IPS-15b (cell line): ENCODE results near the gene OR13C5.

ENCODE experiments used
- H3K27me3 ChIP-seq: one replicate; pipeline ENCODE4 v1.6.1; 2013; ENCODE audit warnings: low read length; ENCODE audit not compliant: control insufficient read depth, insufficient read depth
- H3K36me3 ChIP-seq: one replicate; pipeline ENCODE4 v1.6.1; 2013; ENCODE audit warnings: low read length; ENCODE audit not compliant: control insufficient read depth, insufficient read depth
- H3K4me1 ChIP-seq: one replicate; pipeline ENCODE4 v1.6.1; 2013; ENCODE audit warnings: mild to moderate bottlenecking, low read length; ENCODE audit not compliant: control insufficient read depth, insufficient read depth
- H3K4me3 ChIP-seq: one replicate; pipeline ENCODE4 v1.5.1; 2013; ENCODE audit warnings: low read depth, low read length
- H3K9ac ChIP-seq: one replicate; pipeline ENCODE4 v1.6.1; 2013; ENCODE audit warnings: low read depth, mild to moderate bottlenecking, low read length
- H3K9me3 ChIP-seq: one replicate; pipeline ENCODE4 v1.6.1; 2013; ENCODE audit warnings: mild to moderate bottlenecking, low read length; ENCODE audit not compliant: control insufficient read depth, insufficient read depth

The OR13C5 gene

DNA sequence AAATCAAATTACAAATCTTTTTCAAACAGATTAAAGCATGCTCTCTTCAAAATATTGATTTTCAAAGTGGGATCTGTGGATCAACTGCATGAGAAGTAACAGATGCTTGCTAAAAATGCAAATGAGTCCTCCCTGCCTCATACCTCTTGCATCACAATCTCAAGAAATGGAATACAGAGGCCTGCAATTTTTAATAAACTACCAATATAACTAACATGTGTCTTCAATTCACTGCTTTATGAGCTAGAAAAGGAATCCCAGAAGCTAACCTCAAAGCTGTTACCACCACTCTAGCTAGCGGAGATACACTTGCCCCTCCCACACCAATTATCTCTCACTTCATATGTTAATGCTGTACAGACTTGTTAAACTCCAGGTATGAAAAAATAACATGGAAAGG, 9.6 kb downstream of the OR13C5 start:
- Histone ChIP-seq H3K9ac (no peak overlapping the region), H3K4me1 (no peaks in the 10 kb centered on the region), H3K4me3 (no peak overlapping the region), H3K36me3 (no peaks in the 10 kb centered on the region), H3K9me3 (no peaks in the 10 kb centered on the region), H3K27me3 (no peaks in the 10 kb centered on the region)

DNA sequence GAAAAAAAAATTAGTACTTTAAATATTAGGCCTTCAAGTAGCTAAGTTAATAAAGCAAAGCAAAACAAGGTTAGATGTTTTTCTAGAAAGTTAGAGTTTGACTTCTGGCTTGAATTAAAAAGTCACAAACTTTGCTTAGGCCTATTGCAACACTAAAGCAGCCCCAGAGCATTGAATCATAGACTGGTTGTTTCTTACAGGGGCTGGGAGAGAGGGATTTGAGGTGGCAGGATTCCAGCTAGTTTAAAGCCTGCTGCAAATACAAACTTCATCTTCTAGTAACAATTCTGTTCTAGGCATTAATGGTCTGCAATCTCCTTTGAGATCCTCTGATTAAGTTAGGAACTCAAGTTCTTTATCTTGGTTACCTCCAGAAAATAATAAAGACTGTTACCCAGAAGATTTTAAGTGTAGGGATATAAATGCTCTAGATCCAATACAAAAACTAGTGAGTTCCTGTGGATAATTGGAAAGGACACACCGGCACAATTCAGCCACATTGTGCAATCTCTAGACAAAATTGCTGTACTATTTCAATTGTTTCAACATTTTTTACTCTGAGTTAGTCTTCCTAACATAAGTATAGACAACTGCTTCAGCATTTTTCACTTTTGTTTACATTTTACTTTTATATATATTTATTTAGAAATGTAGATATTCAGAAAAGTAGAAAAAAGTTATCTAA, 12.6 kb downstream of the OR13C5 start:
- H3K9ac ChIP-seq = no peak overlapping the region
- H3K4me3 ChIP-seq = no peak overlapping the region
- no peaks in the 10 kb centered on the region for H3K9me3 ChIP-seq
- no peaks in the 10 kb centered on the region for H3K36me3 ChIP-seq
- H3K4me1 ChIP-seq = no peaks in the 10 kb centered on the region
- H3K27me3 ChIP-seq = no peaks in the 10 kb centered on the region

DNA sequence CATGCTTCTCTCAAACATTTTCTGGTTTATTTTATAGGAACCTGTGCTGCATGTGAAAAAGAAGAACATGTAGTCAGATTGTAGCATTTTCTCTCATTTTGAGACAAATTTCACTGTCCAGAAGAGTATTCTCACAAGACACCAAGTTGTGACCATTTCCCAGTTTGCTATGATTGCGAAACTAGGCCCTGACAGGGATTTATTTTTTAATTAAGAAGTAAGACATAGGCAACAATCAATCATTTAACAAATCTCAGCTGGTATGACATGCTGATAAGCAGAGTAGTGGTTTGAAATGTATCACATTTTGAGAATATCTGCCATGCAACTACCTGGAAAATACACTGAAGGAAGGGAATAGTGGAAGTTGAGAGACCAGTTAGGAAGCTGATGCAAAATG, 18.7 kb downstream of the OR13C5 start:
- H3K4me3 ChIP-seq = no peak overlapping the region
- H3K36me3 ChIP-seq = no peaks in the 10 kb centered on the region
- H3K4me1 ChIP-seq = no peaks in the 10 kb centered on the region
- H3K27me3 ChIP-seq = no peaks in the 10 kb centered on the region
- no peaks in the 10 kb centered on the region for H3K9me3 ChIP-seq
- no peak overlapping the region for H3K9ac ChIP-seq

DNA sequence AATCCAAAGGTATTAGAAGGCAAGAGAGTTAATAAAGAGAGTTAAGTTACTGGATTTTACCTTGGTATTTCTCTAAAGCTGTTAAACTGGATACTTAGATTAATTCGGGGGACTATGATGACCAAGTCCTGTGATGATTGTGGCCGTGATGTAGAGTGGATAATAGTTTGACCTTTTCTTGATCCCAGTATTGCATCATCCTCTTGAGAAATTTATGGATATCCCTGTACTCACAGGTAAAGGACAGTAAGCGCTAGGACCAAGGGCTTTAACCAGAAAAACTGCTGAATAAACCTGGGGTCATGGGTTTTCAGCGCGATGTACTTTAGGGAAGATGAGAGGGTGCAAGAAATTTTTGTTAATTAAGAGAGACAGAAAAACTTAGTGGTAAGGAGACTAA, 21.9 kb downstream of the OR13C5 start:
- Histone ChIP-seq H3K27me3 (no peaks in the 10 kb centered on the region), H3K36me3 (no peaks in the 10 kb centered on the region), H3K4me1 (no peaks in the 10 kb centered on the region), H3K4me3 (no peak overlapping the region), H3K9me3 (no peaks in the 10 kb centered on the region), H3K9ac (no peak overlapping the region)

DNA sequence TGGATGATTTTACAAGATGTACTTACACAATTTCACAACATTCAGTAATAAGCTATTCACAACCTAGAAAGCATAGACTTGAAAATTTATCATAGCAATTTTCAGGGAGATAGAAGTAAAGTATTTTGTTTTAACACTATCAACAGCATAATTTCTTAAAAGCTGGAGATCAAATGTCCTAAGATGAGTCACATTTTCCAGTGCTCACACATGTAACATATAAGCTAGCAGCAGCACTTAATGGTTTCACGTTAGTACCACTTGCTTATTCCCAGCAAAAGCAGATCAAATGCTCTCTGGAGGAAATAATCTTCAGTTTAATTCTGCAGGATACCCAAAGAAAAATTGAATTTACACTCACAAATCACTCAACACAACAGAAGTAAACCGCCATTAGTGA, 23.8 kb downstream of the OR13C5 start:
- Histone ChIP-seq H3K4me1 (no peaks in the 10 kb centered on the region), H3K36me3 (no peaks in the 10 kb centered on the region), H3K9ac (no peak overlapping the region), H3K9me3 (no peaks in the 10 kb centered on the region), H3K27me3 (no peaks in the 10 kb centered on the region), H3K4me3 (no peak overlapping the region)

DNA sequence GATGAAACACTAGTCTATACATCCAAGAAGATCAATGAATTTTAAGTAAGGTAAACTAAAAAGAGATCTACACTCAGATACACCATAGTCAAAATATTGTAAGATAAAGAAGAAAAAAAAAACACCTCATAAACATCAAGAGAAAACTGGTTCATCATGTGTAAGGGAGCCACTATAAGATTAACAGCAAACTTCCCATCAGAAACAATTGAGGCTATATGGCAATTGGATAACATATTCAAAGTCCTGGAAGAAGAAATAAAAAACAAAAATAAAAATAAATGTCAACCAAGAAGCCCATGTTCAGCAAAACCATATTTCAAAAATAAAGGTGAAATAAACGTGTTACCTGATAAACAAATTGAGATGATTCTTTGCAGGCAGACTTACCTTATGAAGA, 26.6 kb downstream of the OR13C5 start:
- Histone ChIP-seq H3K9ac (no peak overlapping the region), H3K27me3 (no peaks in the 10 kb centered on the region), H3K36me3 (no peaks in the 10 kb centered on the region), H3K4me1 (no peaks in the 10 kb centered on the region), H3K4me3 (no peak overlapping the region), H3K9me3 (no peaks in the 10 kb centered on the region)

DNA sequence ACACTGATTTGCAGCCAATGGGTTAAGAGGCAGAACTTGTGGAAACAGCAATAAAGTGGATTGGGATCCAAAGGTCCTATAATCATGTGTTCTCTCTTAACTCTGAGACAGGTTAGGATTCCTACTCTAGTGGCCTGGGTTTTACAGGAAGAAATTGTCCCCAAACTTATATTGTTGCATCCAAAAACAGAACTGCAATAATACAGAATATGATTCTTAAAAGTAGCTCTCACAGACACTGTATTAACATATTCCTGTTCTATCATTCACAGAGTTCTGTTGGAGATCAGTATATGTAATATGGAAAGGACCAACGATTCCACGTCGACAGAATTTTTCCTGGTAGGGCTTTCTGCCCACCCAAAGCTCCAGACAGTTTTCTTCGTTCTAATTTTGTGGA, 30.3 kb downstream of the OR13C5 start, which contains the start of gene OR13C8:
Gene OR13C8 (plus strand): TSS at position 301 of the 400 bp plus-strand sequence. CDS start 0 bp downstream, at position 301.
- H3K4me1 ChIP-seq = no peaks in the 10 kb centered on the region

DNA sequence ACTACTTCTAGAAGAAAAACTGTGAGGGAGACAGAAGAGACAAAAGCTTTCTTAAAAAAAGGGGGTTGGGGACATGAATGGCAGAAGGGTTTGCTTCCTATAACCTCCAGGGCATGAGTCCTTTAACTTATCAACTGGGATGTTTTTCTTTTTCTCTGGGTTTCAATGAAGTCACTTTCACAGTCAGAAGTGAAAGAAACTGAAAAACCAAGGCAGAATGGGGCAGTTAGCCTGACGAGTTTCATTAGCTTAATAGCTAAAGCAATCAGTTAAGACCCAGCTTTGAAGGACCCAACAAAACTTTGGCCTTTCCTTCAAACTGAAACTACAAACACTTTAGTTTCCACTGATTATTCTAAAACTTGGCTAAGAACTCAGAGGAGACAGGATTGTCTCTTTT, 34.9 kb downstream of the OR13C5 start:
- Histone ChIP-seq H3K4me1 (no peaks in the 10 kb centered on the region), H3K36me3 (no peaks in the 10 kb centered on the region), H3K9me3 (no peaks in the 10 kb centered on the region), H3K4me3 (no peak overlapping the region), H3K27me3 (no peaks in the 10 kb centered on the region), H3K9ac (no peak overlapping the region)

More for the DNA sequence above, 30.3 kb downstream of the OR13C5 start, which contains the start of gene OR13C8:
- Histone ChIP-seq H3K4me3 (no peak within 1 kb of the TSS), H3K9me3 (no peaks in the 10 kb centered on the region), H3K36me3 (no peaks in the 10 kb centered on the region), H3K27me3 (no peaks in the 10 kb centered on the region), H3K9ac (no peak within 1 kb of the TSS)

DNA sequence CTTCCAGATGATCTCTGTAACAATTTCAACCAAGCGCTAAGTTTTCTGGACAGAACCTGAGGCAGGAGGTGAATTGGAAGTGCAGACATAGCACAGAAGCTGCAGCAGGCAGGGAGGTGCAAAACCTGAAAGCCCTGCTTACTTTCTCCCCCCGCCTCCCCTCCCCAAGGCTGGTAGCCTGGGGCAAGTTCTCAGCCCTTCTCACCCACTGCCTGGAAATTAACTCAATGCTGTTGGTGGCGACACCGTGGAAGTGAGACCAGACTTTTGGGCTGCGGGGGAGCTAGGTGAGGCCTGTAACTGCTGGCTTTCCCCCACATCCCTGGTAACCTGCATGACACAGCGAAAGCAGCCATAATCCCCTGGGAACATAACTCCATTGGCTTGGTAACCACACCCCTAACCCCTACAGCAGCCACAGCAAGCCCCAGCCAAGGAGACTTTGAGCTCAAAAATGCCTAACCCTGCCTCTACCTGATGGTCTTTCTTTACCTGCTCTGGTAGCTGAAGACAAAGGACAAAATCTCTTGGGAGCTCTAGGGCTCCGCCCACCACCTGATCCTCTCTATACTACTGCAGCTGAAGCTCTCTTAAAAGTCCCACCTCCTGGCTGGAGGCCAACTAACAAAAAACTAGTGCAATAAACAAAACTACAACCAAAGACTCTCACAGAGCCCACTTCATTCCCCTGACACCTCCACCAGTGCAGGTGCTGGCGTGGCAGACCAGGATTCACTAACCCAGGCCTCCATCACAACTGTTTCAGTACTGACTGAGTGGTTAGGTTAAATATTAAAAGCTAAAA, 42.2 kb downstream of the OR13C5 start:
- H3K4me1 ChIP-seq = no peaks in the 10 kb centered on the region
- H3K9ac ChIP-seq = no peak overlapping the region

DNA sequence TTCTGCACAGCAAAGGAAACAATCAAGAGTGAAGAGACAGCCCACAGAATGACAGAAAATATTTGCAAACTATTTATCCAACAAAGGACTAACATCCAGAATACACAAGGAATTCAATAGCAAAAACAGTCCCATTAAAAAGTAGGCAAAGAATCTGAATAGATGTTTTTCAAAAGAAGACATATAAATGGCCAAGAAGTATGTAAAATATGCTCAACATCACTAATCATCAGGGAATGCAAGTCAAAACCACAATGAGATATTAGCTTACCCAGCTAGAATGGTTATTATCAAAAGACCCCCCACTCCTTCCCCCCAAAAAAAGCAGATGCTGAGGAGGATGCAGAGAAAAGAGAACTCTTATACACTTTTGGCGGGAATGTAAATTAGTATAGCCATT, 43.7 kb downstream of the OR13C5 start:
- no peaks in the 10 kb centered on the region for H3K36me3 ChIP-seq
- no peaks in the 10 kb centered on the region for H3K4me1 ChIP-seq
- no peak overlapping the region for H3K4me3 ChIP-seq
- H3K9me3 ChIP-seq = no peaks in the 10 kb centered on the region
- no peaks in the 10 kb centered on the region for H3K27me3 ChIP-seq
- no peak overlapping the region for H3K9ac ChIP-seq

More for the DNA sequence above, 42.2 kb downstream of the OR13C5 start:
- no peaks in the 10 kb centered on the region for H3K36me3 ChIP-seq
- no peaks in the 10 kb centered on the region for H3K9me3 ChIP-seq
- no peak overlapping the region for H3K4me3 ChIP-seq
- H3K27me3 ChIP-seq = no peaks in the 10 kb centered on the region

DNA sequence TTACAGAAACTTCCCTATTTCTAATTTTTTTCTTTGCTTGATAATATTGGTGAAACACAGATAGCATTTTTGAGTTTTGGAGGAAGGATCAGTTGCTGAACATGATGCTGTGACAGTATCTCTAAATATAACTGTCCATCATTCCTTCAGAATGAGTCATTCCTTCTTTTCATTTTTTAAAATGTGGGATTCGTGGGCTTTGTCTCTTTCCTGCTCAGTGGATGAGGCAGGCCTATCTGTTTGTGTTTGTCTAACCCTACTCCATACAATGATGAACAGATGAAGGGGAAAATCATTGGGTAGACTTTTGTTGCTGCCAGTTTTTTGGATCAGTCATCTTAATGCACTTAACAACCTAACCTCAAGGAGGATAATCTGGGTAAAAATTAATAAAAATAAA, 46.0 kb downstream of the OR13C5 start:
- H3K9ac ChIP-seq = no peak overlapping the region
- H3K4me3 ChIP-seq = no peak overlapping the region
- no peaks in the 10 kb centered on the region for H3K36me3 ChIP-seq
- H3K4me1 ChIP-seq = no peaks in the 10 kb centered on the region
- no peaks in the 10 kb centered on the region for H3K9me3 ChIP-seq
- H3K27me3 ChIP-seq = no peaks in the 10 kb centered on the region
